SW 1271 (cell line): ENCODE data around the gene TANGO2.

ENCODE experiments used
- DNase-seq, 2 experiments: peaks; one replicate each; lab custom pipeline; 2025; lab: John Stamatoyannopoulos, UW

Gene TANGO2

GRCh38 chr22:20012741-20013331 lies 8.1 kb upstream of the TANGO2 start:
- DNase-seq = no peak

GRCh38 chr22:20013382-20013871 lies 7.5 kb upstream of the TANGO2 start:
- DNase-seq = peak in 1 of 2 experiments; percentile 8

- no peak for DNase-seq
These were observed 6.3 kb upstream of the TANGO2 start for GRCh38 chr22:20014526-20015186.

GRCh38 chr22:20015187-20015625 lies 5.7 kb upstream of the TANGO2 start:
- DNase-seq = no peak

GRCh38 chr22:20015971-20016733 lies 4.8 kb upstream of the TANGO2 start:
- peak in 1 of 2 experiments; percentile 9 for DNase-seq

GRCh38 chr22:20016734-20017621 lies 3.9 kb upstream of the TANGO2 start, which contains the start of gene ARVCF:
Gene ARVCF (minus strand): TSS chr22:20016823. CDS start chr22:19990794, 26,029 bp downstream.
- peak in 1 of 2 experiments; percentile 67 for DNase-seq

- no peak for DNase-seq
These were observed 3.3 kb upstream of the TANGO2 start for GRCh38 chr22:20017622-20017958.

- no peak for DNase-seq
These were observed 2.9 kb upstream of the TANGO2 start for GRCh38 chr22:20018001-20018400.

GRCh38 chr22:20019661-20020532 lies 1.0 kb upstream of the TANGO2 start:
- DNase-seq = no peak

GRCh38 chr22:20021196-20022181 lies 579 bp downstream of the TANGO2 start:
- no peak for DNase-seq

- DNase-seq = no peak
These were observed 1.5 kb downstream of the TANGO2 start for GRCh38 chr22:20022231-20022977.

- no peak for DNase-seq
These were observed 2.2 kb downstream of the TANGO2 start for GRCh38 chr22:20022978-20023613.

- no peak for DNase-seq
These were observed 3.3 kb downstream of the TANGO2 start for GRCh38 chr22:20024225-20024624.

- no peak for DNase-seq
These were observed 3.9 kb downstream of the TANGO2 start for GRCh38 chr22:20024650-20025397.

- DNase-seq = no peak
These were observed 4.7 kb downstream of the TANGO2 start for GRCh38 chr22:20025401-20026203.

- no peak for DNase-seq
These were observed 5.4 kb downstream of the TANGO2 start for GRCh38 chr22:20026204-20026908.
